ENCODE measurements around the gene CNTNAP2.

Gene CNTNAP2

DNA sequence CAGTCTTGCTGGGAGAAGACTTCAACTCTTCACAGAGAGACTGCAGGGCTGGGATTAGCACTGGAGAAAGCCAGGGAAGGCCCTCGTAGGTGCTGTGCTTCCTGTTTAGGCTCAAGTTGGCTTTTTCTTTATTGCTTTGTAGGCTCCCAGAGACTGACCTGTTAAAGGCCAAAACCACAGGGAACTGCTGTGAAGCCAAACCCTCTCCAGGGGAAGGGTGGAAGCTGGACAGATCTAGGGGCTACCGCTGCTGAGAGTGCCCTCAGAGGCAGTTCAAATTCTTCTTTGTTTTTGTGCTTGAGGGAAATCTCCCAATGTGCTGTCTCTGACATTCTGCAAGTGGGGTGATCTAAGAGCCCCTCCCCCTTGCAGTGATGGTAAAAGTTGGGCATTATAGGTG lies 198.4 kb downstream of the CNTNAP2 start:
- Histone ChIP-seq H4K20me1 (ENCODE audit: insufficient read depth, low read length) (no peaks in the 10 kb centered on the region), H3K4me3 (ENCODE audit: low read depth in 1 of 2, low read length in 2 of 2) (no peak overlapping the region), H3K9ac (ENCODE audit: low read depth, low read length) (no peak overlapping the region), H3K4me1 (ENCODE audit: insufficient read depth, low read length) (no peaks in the 10 kb centered on the region), H3K4me2 (ENCODE audit: insufficient read depth, low read length) (no peak overlapping the region), H3K27me3 (ENCODE audit: insufficient read depth, low read length, poor library complexity) (no peaks in the 10 kb centered on the region), H3K9me3 (ENCODE audit: insufficient read depth, low read length, severe bottlenecking) (no peaks in the 10 kb centered on the region), H3K36me3 (ENCODE audit: insufficient read depth, low read length) (no peaks in the 10 kb centered on the region), H3K27ac (ENCODE audit: low read length) (no peak overlapping the region), H3K79me2 (ENCODE audit: insufficient read depth, low read length) (no peaks in the 10 kb centered on the region), H2AFZ (ENCODE audit: low read depth, low read length) (no peak overlapping the region)
- ATAC-seq (ENCODE audit: insufficient read depth, low read depth): no peak
- no peak for DNase-seq
- TF ChIP-seq EZH2 (IDR thresholded peaks at IDR 0.05; ENCODE audit: borderline replicate concordance, low read depth, low read length, severe bottlenecking): no peak
- TF ChIP-seq, protein P1, sequence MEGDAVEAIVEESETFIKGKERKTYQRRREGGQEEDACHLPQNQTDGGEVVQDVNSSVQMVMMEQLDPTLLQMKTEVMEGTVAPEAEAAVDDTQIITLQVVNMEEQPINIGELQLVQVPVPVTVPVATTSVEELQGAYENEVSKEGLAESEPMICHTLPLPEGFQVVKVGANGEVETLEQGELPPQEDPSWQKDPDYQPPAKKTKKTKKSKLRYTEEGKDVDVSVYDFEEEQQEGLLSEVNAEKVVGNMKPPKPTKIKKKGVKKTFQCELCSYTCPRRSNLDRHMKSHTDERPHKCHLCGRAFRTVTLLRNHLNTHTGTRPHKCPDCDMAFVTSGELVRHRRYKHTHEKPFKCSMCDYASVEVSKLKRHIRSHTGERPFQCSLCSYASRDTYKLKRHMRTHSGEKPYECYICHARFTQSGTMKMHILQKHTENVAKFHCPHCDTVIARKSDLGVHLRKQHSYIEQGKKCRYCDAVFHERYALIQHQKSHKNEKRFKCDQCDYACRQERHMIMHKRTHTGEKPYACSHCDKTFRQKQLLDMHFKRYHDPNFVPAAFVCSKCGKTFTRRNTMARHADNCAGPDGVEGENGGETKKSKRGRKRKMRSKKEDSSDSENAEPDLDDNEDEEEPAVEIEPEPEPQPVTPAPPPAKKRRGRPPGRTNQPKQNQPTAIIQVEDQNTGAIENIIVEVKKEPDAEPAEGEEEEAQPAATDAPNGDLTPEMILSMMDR (IDR thresholded peaks at IDR 0.05; ENCODE audit: borderline replicate concordance, extremely low read depth, low read length, poor library complexity, severe bottlenecking): no peak

DNA sequence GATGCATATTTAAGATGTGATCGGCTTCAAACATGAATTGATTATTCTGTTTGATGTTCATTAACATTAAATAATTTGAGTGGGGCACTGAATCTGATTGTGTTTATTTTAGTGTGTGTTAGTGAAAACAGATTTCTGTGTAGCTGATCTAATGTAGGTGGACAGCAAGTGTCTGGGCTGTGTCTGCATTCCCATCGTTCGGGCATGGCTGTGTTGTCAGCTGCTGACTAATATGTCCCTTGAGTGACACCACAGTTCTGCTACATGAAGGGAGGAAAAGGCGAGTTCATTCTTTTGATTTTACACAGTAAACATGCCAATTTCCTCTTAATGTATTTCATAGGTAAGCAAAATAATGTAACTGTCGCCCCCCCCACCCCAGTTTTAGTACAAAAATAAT lies 203.0 kb downstream of the CNTNAP2 start:
- H3K9me3 ChIP-seq (ENCODE audit: insufficient read depth, low read length, severe bottlenecking): no peaks in the 10 kb centered on the region
- no peaks in the 10 kb centered on the region for H3K4me1 ChIP-seq (ENCODE audit: insufficient read depth, low read length)
- H4K20me1 ChIP-seq (ENCODE audit: insufficient read depth, low read length): no peaks in the 10 kb centered on the region
- H3K36me3 ChIP-seq (ENCODE audit: insufficient read depth, low read length): no peaks in the 10 kb centered on the region
- no peak overlapping the region for H3K4me3 ChIP-seq (ENCODE audit: low read depth in 1 of 2, low read length in 2 of 2)
- H3K4me2 ChIP-seq (ENCODE audit: insufficient read depth, low read length): no peak overlapping the region
- no peaks in the 10 kb centered on the region for H3K27me3 ChIP-seq (ENCODE audit: insufficient read depth, low read length, poor library complexity)
- DNase-seq (no peak), ATAC-seq (ENCODE audit: insufficient read depth, low read depth) (no peak)
- H3K9ac ChIP-seq (ENCODE audit: low read depth, low read length): no peak overlapping the region
- no peaks in the 10 kb centered on the region for H3K79me2 ChIP-seq (ENCODE audit: insufficient read depth, low read length)
- H3K27ac ChIP-seq (ENCODE audit: low read length): no peak overlapping the region
- TF ChIP-seq, protein P1 (IDR thresholded peaks at IDR 0.05; ENCODE audit: borderline replicate concordance, extremely low read depth, low read length, poor library complexity, severe bottlenecking): no peak
- TF ChIP-seq EZH2 (IDR thresholded peaks at IDR 0.05; ENCODE audit: borderline replicate concordance, low read depth, low read length, severe bottlenecking): no peak
- no peak overlapping the region for H2AFZ ChIP-seq (ENCODE audit: low read depth, low read length)

DNA sequence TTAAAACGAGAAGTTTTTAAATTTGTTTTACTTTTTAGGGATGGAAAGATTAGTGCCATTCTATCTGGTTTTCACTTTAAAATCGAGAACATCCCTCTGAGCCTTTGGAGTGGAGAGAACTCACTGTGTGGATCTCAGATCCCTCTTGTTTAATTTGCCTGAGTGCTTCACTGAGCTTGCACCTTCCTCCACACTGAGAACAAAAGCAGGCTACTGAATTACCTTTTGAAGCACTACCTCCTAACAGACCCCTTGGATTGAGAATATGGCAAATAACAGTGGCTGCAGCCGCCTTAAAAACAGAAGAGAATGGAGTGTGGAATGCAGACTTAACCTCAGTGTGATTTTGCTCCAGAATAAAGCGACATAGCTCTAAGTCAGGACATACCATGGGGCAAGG lies 204.7 kb downstream of the CNTNAP2 start:
- DNase-seq (no peak), ATAC-seq (ENCODE audit: insufficient read depth, low read depth) (no peak)
- Histone ChIP-seq H3K4me1 (ENCODE audit: insufficient read depth, low read length) (no peaks in the 10 kb centered on the region), H3K27me3 (ENCODE audit: insufficient read depth, low read length, poor library complexity) (no peaks in the 10 kb centered on the region), H3K9ac (ENCODE audit: low read depth, low read length) (no peak overlapping the region), H3K36me3 (ENCODE audit: insufficient read depth, low read length) (no peaks in the 10 kb centered on the region), H3K79me2 (ENCODE audit: insufficient read depth, low read length) (no peaks in the 10 kb centered on the region), H4K20me1 (ENCODE audit: insufficient read depth, low read length) (no peaks in the 10 kb centered on the region), H3K27ac (ENCODE audit: low read length) (no peak overlapping the region), H3K4me2 (ENCODE audit: insufficient read depth, low read length) (no peak overlapping the region), H3K9me3 (ENCODE audit: insufficient read depth, low read length, severe bottlenecking) (no peaks in the 10 kb centered on the region), H3K4me3 (ENCODE audit: low read depth in 1 of 2, low read length in 2 of 2) (no peak overlapping the region), H2AFZ (ENCODE audit: low read depth, low read length) (no peak overlapping the region)
- TF ChIP-seq EZH2 (IDR thresholded peaks at IDR 0.05; ENCODE audit: borderline replicate concordance, low read depth, low read length, severe bottlenecking): no peak
- TF ChIP-seq, protein P1 (IDR thresholded peaks at IDR 0.05; ENCODE audit: borderline replicate concordance, extremely low read depth, low read length, poor library complexity, severe bottlenecking): no peak

DNA sequence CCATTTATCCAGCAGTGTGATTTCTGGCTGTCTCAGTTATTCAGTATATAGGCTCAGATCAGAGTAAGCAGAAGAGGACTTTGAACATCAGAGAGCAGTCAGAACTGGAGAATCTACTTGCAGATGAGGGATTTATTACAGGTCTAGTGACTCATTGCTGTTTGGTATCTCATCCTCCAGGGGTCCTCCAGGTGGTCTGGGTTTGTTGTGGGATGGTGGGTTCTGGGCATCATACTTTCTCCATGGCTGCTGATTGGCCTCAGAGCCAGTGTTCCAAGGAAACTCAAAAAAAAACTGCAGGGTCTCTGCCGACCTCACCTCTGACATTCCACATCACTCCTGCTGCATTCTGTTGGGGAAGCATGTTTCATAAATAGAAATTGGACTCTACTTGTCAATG lies 214.8 kb downstream of the CNTNAP2 start:
- Histone ChIP-seq H3K79me2 (ENCODE audit: insufficient read depth, low read length) (no peaks in the 10 kb centered on the region), H4K20me1 (ENCODE audit: insufficient read depth, low read length) (no peaks in the 10 kb centered on the region), H3K9ac (ENCODE audit: low read depth, low read length) (no peak overlapping the region), H3K4me3 (ENCODE audit: low read depth in 1 of 2, low read length in 2 of 2) (no peak overlapping the region), H3K4me1 (ENCODE audit: insufficient read depth, low read length) (no peaks in the 10 kb centered on the region), H3K27me3 (ENCODE audit: insufficient read depth, low read length, poor library complexity) (no peaks in the 10 kb centered on the region), H3K4me2 (ENCODE audit: insufficient read depth, low read length) (no peak overlapping the region), H2AFZ (ENCODE audit: low read depth, low read length) (no peak overlapping the region), H3K36me3 (ENCODE audit: insufficient read depth, low read length) (no peaks in the 10 kb centered on the region), H3K9me3 (ENCODE audit: insufficient read depth, low read length, severe bottlenecking) (no peaks in the 10 kb centered on the region), H3K27ac (ENCODE audit: low read length) (no peak overlapping the region)
- DNase-seq (no peak), ATAC-seq (ENCODE audit: insufficient read depth, low read depth) (no peak)
- TF ChIP-seq, protein P1 (IDR thresholded peaks at IDR 0.05; ENCODE audit: borderline replicate concordance, extremely low read depth, low read length, poor library complexity, severe bottlenecking): no peak
- no peak for TF ChIP-seq EZH2 (IDR thresholded peaks at IDR 0.05; ENCODE audit: borderline replicate concordance, low read depth, low read length, severe bottlenecking)
